Cardiac muscle cell (in vitro differentiated cells and primary cell): Measurements from ENCODE around the gene CTXND1. TPM values are rescaled to one million over a fixed set of nuclear protein-coding genes. Genes with fewer than 3 reads are reported as not detected.

Source experiments
- DNase-seq, 2 donors: peaks; one replicate each; pipeline versions ENCODE4 v3.0.0 to v3.0.0-alpha.2; 2010 to 2017; ENCODE audit warnings: low read depth in 1 of 2, low spot score in 1 of 2
- H3K27ac ChIP-seq: fragments of 200-600 bp; sonication (generic); 2 replicates; pipeline ENCODE4 v1.5.1; 2016
- H3K27me3 ChIP-seq: fragments of 200-600 bp; sonication (generic); 2 replicates; pipeline ENCODE4 v1.6.0; 2016; ENCODE audit warnings: control low read depth
- H3K36me3 ChIP-seq: fragments of 200-600 bp; sonication (generic); 2 replicates; pipeline ENCODE4 v1.5.1; 2016; ENCODE audit warnings: control low read depth
- H3K4me1 ChIP-seq: fragments of 200-600 bp; sonication (generic); 2 replicates; pipeline ENCODE4 v1.8.1; 2017; ENCODE audit warnings: low read depth, mild to moderate bottlenecking, mixed run types
- H3K4me3 ChIP-seq: fragments of 200-600 bp; sonication (generic); 2 replicates; pipeline ENCODE4 v1.5.1; 2016; ENCODE audit warnings: mild to moderate bottlenecking
- H3K9me3 ChIP-seq: fragments of 200-600 bp; sonication (generic); 2 replicates; pipeline ENCODE4 v1.5.1; 2017; ENCODE audit warnings: low read depth, mild to moderate bottlenecking, control low read depth
- CTCF ChIP-seq: IDR thresholded peaks from 2 replicates; pipeline ENCODE4 v1.5.1; 2012; ENCODE audit warnings: low read depth, mild to moderate bottlenecking, low read length
- polyA plus RNA-seq: library from polyadenylated mRNA; unstranded; fragments of >200 nt; fragmentation: Nextera tagmentation; extraction: Ambion mirVana; gene quantifications from 2 replicates; pipeline ENCODE4 v1.2.1, GENCODE V29; 2016
- total RNA-seq: library from RNA; depleted of rRNA; stranded (reverse); fragments of >200 nt; gene quantifications from 2 replicates; pipeline ENCODE4 v1.2.3, GENCODE V29; 2016

The CTXND1 gene
- total and polyA plus RNA-seq, 2 experiments from 2014 or later: 0.09 to 0.27 TPM

- peak in 1 of 2 donors; percentile 90 for DNase-seq
- Histone ChIP-seq H3K27ac (peak overlapping the region; percentile 82), H3K4me1 (peaks cover 21% of the 10 kb centered on the region), H3K4me3 (no peak overlapping the region), H3K36me3 (no peaks in the 10 kb centered on the region), H3K9me3 (no peaks in the 10 kb centered on the region), H3K27me3 (no peaks in the 10 kb centered on the region)
- TF ChIP-seq CTCF: no peak
Measured at GRCh38 chr15:80288131-80288530, 36.1 kb upstream of the CTXND1 start.

- no peak overlapping the region for H3K27ac ChIP-seq
- no peak for TF ChIP-seq CTCF
Measured at GRCh38 chr15:80286055-80286454, 34.0 kb upstream of the CTXND1 start.

GRCh38 chr15:80285379-80285778, 33.4 kb upstream of the CTXND1 start:
- no peaks in the 10 kb centered on the region for H3K9me3 ChIP-seq
- no peak for TF ChIP-seq CTCF
- DNase-seq: no peak
- no peaks in the 10 kb centered on the region for H3K27me3 ChIP-seq
- peaks cover 21% of the 10 kb centered on the region for H3K4me1 ChIP-seq
- H3K36me3 ChIP-seq: no peaks in the 10 kb centered on the region
- no peak overlapping the region for H3K4me3 ChIP-seq
- no peak overlapping the region for H3K27ac ChIP-seq

More at GRCh38 chr15:80286055-80286454, 34.0 kb upstream of the CTXND1 start:
- DNase-seq: no peak
- peaks cover 21% of the 10 kb centered on the region for H3K4me1 ChIP-seq
- no peaks in the 10 kb centered on the region for H3K36me3 ChIP-seq
- no peak overlapping the region for H3K4me3 ChIP-seq
- H3K27me3 ChIP-seq: no peaks in the 10 kb centered on the region
- no peaks in the 10 kb centered on the region for H3K9me3 ChIP-seq

- no peaks in the 10 kb centered on the region for H3K9me3 ChIP-seq
- DNase-seq: no peak
- H3K27me3 ChIP-seq: no peaks in the 10 kb centered on the region
- H3K27ac ChIP-seq: no peak overlapping the region
- no peaks in the 10 kb centered on the region for H3K36me3 ChIP-seq
- H3K4me3 ChIP-seq: no peak overlapping the region
- H3K4me1 ChIP-seq: peaks cover 3% of the 10 kb centered on the region
- no peak for TF ChIP-seq CTCF
Measured at GRCh38 chr15:80283531-80283930, 31.5 kb upstream of the CTXND1 start.

GRCh38 chr15:80277147-80277546, 25.1 kb upstream of the CTXND1 start:
- no peak for DNase-seq
- Histone ChIP-seq H3K4me3 (no peak overlapping the region), H3K27me3 (no peaks in the 10 kb centered on the region), H3K4me1 (no peaks in the 10 kb centered on the region), H3K27ac (no peak overlapping the region), H3K36me3 (no peaks in the 10 kb centered on the region), H3K9me3 (no peaks in the 10 kb centered on the region)
- no peak for TF ChIP-seq CTCF

- H3K4me1 ChIP-seq: no peaks in the 10 kb centered on the region
- TF ChIP-seq CTCF: no peak
- H3K27me3 ChIP-seq: peaks cover 4% of the 10 kb centered on the region
- no peaks in the 10 kb centered on the region for H3K36me3 ChIP-seq
- H3K4me3 ChIP-seq: no peak overlapping the region
- no peaks in the 10 kb centered on the region for H3K9me3 ChIP-seq
- H3K27ac ChIP-seq: no peak overlapping the region
- DNase-seq: peak in 1 of 2 donors; percentile 29
Measured at GRCh38 chr15:80275961-80276360, 23.9 kb upstream of the CTXND1 start.
